Calu3 (cell line): ENCODE results near the gene MTCH1. TPM values are rescaled to one million over a fixed set of nuclear protein-coding genes. Genes with fewer than 3 reads are reported as not detected.
A peak's percentile ranks its signal among the peaks of the same experiment; 100 is the strongest.

ENCODE experiments used
- BruUV-seq: library from RNA; stranded (reverse); fragments of 400-500 nt; replicated peaks from 2 replicates; lab custom pipeline; 2021; lab: Mats Ljungman, UMichigan
- CTCF ChIA-PET: fragments of 300-600 bp; sonication (Branson Sonifier 250); formaldehyde crosslinking; loops from one replicate; lab custom pipeline; 2022; ENCODE audit warnings: antibody characterized with exemption; lab: Charles Lee
- DNase-seq: peaks from one replicate; pipeline ENCODE4 v3.0.0; 2022
- H3K27ac Mint-ChIP-seq: one replicate; pipeline ENCODE4 v1.8.0; 2022; ENCODE audit warnings: mixed read lengths; ENCODE audit not compliant: unreplicated experiment
- H3K27me3 Mint-ChIP-seq: one replicate; pipeline ENCODE4 v1.8.0; 2022; ENCODE audit warnings: mixed read lengths; ENCODE audit not compliant: unreplicated experiment
- H3K36me3 Mint-ChIP-seq: one replicate; pipeline ENCODE4 v1.8.0; 2022; ENCODE audit warnings: mild to moderate bottlenecking, moderate library complexity, mixed read lengths; ENCODE audit not compliant: insufficient read depth, unreplicated experiment
- H3K4me1 Mint-ChIP-seq: one replicate; pipeline ENCODE4 v1.8.0; 2022; ENCODE audit warnings: mild to moderate bottlenecking, low read depth, mixed read lengths; ENCODE audit not compliant: unreplicated experiment
- H3K4me3 Mint-ChIP-seq: one replicate; pipeline ENCODE4 v1.8.0; 2022; ENCODE audit warnings: mild to moderate bottlenecking, low read depth, moderate library complexity, mixed read lengths; ENCODE audit not compliant: unreplicated experiment
- H3K9me3 Mint-ChIP-seq: one replicate; pipeline ENCODE4 v1.8.0; 2022; ENCODE audit warnings: low read depth, mixed read lengths; ENCODE audit not compliant: unreplicated experiment
- intact Hi-C: fragments of 100-400 bp; cut with micrococcal nuclease; formaldehyde crosslinking; loops from one replicate; pipeline ENCODE4 v1.10.0; 2022; ENCODE audit not compliant: unreplicated experiment
- total RNA-seq: library from RNA; stranded (reverse); gene quantifications from 2 replicates; pipeline ENCODE4 v1.2.3, GENCODE V29; 2022
- TF ChIP-seq, protein P1 (sequence below): fragments of 200-600 bp; IDR thresholded peaks from one replicate; pipeline ENCODE4 v1.8.0; 2022; ENCODE audit warnings: antibody characterized with exemption; ENCODE audit not compliant: unreplicated experiment

The MTCH1 gene
- total RNA-seq, 1 experiment from 2014 or later: 288 TPM

DNA sequence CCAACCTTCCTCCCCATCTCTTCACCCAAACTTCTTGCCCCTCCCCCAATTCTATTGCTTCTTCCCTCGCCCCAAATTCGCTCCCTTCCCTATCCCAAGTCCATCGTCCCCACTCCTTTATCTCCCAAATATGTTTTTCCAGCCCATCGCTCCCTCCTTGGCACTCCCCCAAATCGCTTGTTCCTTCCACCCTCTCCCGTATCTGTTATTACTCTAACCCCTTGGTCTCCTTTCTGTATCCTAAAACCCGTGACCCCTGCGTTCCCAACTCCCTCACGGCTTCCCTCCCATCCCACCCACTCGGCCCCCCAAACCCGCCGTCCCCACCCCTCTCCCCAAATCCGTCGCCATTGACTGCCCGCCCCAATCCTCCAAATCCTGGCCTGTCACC lies 584 bp downstream of the MTCH1 start:
- intact Hi-C loops: loop anchor here (10.0 kb wide), 1 partner anchor 71 kb away; no protein-coding TSS in a partner anchor
- no peak overlapping the region for H3K27ac Mint-ChIP-seq
- H3K9me3 Mint-ChIP-seq: no peaks in the 10 kb centered on the region
- peaks cover 34% of the 10 kb centered on the region for H3K4me1 Mint-ChIP-seq
- no peak for DNase-seq
- BruUV-seq: no TSS peak
- H3K4me3 Mint-ChIP-seq: no peak overlapping the region
- no peaks in the 10 kb centered on the region for H3K36me3 Mint-ChIP-seq
- TF ChIP-seq, protein P1, sequence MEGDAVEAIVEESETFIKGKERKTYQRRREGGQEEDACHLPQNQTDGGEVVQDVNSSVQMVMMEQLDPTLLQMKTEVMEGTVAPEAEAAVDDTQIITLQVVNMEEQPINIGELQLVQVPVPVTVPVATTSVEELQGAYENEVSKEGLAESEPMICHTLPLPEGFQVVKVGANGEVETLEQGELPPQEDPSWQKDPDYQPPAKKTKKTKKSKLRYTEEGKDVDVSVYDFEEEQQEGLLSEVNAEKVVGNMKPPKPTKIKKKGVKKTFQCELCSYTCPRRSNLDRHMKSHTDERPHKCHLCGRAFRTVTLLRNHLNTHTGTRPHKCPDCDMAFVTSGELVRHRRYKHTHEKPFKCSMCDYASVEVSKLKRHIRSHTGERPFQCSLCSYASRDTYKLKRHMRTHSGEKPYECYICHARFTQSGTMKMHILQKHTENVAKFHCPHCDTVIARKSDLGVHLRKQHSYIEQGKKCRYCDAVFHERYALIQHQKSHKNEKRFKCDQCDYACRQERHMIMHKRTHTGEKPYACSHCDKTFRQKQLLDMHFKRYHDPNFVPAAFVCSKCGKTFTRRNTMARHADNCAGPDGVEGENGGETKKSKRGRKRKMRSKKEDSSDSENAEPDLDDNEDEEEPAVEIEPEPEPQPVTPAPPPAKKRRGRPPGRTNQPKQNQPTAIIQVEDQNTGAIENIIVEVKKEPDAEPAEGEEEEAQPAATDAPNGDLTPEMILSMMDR: no peak
- peaks cover 9% of the 10 kb centered on the region for H3K27me3 Mint-ChIP-seq
- CTCF ChIA-PET: interaction anchor here (0.6 to 1.5 kb wide), 4 partner anchors 32 to 193 kb away, joined by 4 to 14 read pairs (median 8); partner anchors contain the start of gene C6orf89

DNA sequence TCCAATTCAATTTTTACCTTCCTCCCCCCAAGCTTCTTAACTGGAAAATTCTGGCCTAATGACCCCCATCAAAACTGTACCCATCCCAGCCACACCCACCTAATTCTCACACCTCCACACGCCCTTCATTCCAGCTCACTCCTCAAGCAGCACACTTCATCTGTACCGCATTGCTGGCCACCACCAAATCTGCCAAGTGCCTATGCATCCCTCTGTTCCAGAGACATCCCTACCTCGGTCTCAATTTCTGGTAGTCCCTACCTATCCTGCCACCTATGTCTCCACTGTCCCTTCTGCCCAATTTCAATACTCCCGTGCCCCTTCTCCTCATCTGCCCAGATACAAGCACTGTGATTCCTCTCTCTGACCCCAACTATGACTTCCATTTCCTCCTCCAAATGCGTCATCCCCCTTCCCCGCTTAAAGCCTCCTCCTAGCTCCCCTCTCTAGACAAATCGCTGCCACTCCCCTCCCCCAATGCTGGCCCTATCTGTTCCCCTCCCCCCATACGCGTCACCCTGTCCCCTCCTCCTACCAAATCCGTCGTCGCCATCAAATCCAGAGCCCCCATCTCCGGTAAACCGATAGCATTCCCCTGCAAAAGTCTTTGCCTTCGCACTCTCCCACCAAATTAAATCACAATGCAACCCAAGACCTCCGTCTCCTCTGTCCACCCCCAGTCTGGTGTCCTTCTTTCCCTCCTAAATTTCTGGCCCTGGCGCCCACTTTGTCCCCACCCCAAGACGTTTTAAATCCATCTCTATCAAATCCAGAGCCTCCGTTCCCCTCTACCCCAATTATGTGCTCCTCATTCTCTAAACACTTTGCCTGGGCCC lies 1.2 kb downstream of the MTCH1 start:
- TF ChIP-seq, protein P1: no peak
- CTCF ChIA-PET: interaction anchor here (1.0 kb wide), 1 partner anchor 71 kb away, joined by 4 read pairs; no protein-coding TSS in a partner anchor
- no peak overlapping the region for H3K27ac Mint-ChIP-seq
- H3K4me3 Mint-ChIP-seq: no peak overlapping the region
- no peaks in the 10 kb centered on the region for H3K9me3 Mint-ChIP-seq
- no TSS peak for BruUV-seq
- peak; percentile 61 for DNase-seq
- H3K4me1 Mint-ChIP-seq: peaks cover 41% of the 10 kb centered on the region
- H3K36me3 Mint-ChIP-seq: no peaks in the 10 kb centered on the region
- peaks cover 9% of the 10 kb centered on the region for H3K27me3 Mint-ChIP-seq
- intact Hi-C loops: loop anchor here (10.0 kb wide), 1 partner anchor 70 kb away; no protein-coding TSS in a partner anchor

DNA sequence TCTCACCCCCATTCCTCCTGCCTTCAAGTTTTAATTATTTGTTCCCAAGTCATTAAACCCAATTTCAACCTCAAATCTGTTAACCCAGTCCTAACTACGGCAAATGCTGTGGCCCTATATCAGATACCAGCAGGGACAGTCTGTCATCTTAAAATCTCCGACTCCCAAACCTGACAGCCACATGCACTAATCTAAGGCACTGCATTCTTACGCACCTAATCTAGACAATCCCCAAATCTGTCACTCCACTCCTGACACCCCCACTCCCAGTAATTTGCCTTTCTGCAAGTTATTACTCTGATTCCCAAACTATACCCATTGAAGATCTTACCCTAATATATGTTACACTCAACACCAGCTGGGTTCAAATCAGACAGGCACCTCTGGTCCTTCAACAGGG lies 2.5 kb downstream of the MTCH1 start:
- no peak for DNase-seq
- BruUV-seq: no TSS peak
- Mint-ChIP-seq H3K36me3 (no peaks in the 10 kb centered on the region), H3K27ac (no peak overlapping the region), H3K9me3 (no peaks in the 10 kb centered on the region), H3K27me3 (no peaks in the 10 kb centered on the region), H3K4me1 (peaks cover 44% of the 10 kb centered on the region), H3K4me3 (no peak overlapping the region)
- intact Hi-C loops: loop anchor here (10.0 kb wide), 1 partner anchor 69 kb away; no protein-coding TSS in a partner anchor
- CTCF ChIA-PET: no interaction called here
- TF ChIP-seq, protein P1: no peak

DNA sequence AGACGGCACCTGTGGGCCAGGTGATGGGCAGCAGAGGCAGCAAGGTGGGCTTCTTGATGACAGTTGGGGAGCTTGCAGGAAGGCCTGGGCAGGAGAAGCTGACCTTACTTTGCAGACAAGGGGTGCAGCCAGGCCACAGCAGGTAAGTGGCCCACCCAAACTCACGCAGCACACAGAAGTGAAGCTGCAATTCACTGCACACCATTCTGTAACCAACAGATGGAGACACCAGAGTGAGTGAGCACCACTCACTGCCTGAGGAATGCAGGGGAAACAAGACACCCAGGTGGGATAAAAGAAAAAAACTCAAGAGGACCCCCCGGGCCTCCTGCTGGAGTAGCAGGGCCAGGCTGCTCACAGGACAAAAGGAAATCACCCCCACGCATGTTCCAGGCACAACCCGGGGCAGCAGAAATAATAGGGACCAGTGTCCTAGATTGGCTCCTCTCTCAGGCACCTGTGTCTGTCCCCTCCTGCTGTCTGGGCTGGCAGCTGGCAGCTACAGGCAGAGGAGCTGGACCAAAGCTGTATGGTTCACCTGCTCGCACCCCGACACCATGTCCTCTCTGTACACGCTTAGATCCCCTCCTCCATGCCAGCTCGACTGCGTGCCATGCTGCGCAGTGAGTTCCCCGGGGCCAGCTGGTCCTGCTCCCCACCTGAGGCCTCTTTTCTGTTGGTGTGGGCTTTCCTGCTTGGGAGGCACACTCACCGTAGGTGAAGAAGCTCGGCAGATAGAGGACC lies 4.9 kb downstream of the MTCH1 start:
- H3K4me3 Mint-ChIP-seq: peak overlapping the region; percentile 17
- no TSS peak for BruUV-seq
- DNase-seq: no peak
- TF ChIP-seq, protein P1: no peak
- intact Hi-C loops: loop anchor here (10.0 kb wide), 1 partner anchor 66 kb away; no protein-coding TSS in a partner anchor
- H3K4me1 Mint-ChIP-seq: peaks cover 28% of the 10 kb centered on the region
- peak overlapping the region; percentile 5 for H3K27ac Mint-ChIP-seq
- H3K36me3 Mint-ChIP-seq: peaks cover 8% of the 10 kb centered on the region
- CTCF ChIA-PET: interaction anchor here (1.0 kb wide), 2 partner anchors 17 to 67 kb away, joined by 3 read pairs; no protein-coding TSS in a partner anchor
- H3K27me3 Mint-ChIP-seq: no peaks in the 10 kb centered on the region
- no peaks in the 10 kb centered on the region for H3K9me3 Mint-ChIP-seq
